GM19328 (cell line): ENCODE results near the gene MEF2D.

Source experiments
- ATAC-seq: cut with Tn5 transposase; IDR thresholded peaks from one replicate; pipeline ENCODE4 v1.9.1; 2021; ENCODE audit warnings: mild to moderate bottlenecking, moderate library complexity; ENCODE audit not compliant: unreplicated experiment

Gene MEF2D

DNA sequence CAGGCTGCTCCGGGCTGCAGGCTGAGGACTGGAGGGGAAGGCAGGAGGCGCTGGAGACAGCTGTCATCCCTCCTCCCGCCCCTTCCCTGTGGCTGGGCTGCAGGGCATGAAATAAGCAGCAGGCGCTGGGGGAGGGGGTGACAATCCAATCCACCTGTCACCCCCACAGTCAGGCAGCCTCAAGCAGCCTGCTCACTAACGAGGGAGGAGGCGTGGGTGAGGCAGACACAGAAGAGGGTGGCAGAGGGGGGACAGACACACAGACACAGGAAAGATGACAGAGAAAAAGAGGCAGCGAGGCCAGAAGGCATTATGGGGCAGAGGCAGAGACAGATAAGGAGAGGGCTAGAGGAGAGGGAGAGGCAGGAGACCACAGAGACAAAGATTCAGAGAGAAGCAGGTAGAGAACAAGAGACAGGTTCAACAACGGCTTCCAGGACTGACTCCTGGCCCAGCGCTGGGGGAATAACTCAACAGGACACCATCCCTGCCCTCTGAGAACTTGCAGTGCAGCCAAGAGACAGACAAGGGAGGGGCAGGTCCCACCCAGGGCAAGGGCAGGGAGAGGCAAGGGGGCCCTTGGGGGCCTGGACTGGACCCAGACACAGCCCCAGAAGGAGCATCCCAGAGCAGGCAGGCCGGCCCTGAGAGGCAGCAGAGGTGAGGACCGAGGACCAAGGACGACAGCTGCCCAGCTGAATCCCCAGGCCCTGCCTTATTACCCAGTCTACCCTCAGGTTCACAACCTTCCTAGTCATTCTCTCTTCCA is 11.2 kb downstream of the MEF2D start:
- no peak for ATAC-seq

GRCh38 chr1:156488566-156489165 is 11.9 kb downstream of the MEF2D start:
- peak; percentile 58 for ATAC-seq

GRCh38 chr1:156487862-156488261 is 12.7 kb downstream of the MEF2D start:
- ATAC-seq = no peak

DNA sequence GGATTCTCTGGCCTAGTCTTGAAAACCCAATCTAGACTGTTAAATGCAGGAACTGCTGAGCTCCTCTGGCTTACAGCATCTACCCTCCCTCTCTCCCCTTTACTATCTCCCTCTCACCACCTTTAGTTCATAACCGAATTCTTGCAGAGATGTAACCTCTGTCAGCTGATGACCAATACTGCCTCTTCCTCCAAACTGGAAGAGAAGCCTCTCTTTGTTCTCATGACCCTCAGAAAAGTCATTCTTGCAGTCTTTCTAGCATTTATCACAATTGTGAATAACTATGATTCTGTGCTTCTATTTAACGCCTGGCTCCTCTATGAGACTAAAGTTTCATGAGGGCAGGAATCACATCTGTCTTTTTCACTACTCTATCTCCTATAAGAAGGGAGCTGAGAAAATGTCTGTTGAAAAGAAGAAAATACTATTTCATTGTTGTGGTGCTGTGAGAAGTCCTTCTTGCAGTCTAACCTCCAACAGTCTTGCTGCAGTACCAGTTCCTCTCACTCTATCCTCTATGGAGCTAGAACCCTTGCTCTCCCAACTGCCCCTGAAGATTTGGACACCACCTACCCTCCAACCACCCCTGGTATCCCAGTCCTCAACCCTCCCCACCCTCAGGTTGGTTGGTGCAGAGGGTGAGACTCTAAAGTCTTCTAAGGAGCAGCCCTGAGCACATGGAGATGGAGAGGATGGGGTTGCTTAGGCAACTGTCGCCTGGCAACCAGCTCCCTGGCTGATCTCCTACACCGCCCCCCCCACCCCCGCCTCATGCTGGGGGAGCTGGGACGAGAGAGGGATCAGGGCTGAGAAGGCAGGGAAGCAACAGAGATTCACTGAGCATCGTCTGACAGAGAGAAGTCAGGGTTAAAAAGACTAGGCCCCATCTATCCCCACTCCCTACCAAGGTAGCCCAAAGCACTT is 13.9 kb downstream of the MEF2D start:
- no peak for ATAC-seq

- no peak for ATAC-seq
These were observed 14.6 kb downstream of the MEF2D start for GRCh38 chr1:156485984-156486383.

GRCh38 chr1:156484480-156485058 is 16.0 kb downstream of the MEF2D start:
- no peak for ATAC-seq

GRCh38 chr1:156483397-156483796 is 17.2 kb downstream of the MEF2D start:
- ATAC-seq = no peak

DNA sequence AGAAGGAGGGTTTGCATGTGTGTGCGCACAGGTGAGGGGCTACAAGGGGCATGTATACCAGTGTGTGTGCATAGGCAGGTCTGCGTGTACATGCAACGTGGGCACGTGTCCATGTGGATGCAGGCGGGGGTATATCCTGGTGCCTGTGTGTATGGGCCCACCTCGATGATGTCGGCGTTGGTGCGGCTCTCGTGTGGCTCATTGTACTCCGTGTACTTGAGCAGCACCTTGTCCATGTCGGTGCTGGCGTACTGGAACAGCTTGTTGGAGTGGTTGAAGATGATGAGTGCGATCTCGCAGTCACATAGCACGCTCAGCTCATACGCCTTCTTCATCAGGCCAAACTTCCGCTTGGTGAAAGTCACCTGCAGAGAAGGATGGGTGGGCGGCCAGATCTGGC is 18.3 kb downstream of the MEF2D start:
- no peak for ATAC-seq

DNA sequence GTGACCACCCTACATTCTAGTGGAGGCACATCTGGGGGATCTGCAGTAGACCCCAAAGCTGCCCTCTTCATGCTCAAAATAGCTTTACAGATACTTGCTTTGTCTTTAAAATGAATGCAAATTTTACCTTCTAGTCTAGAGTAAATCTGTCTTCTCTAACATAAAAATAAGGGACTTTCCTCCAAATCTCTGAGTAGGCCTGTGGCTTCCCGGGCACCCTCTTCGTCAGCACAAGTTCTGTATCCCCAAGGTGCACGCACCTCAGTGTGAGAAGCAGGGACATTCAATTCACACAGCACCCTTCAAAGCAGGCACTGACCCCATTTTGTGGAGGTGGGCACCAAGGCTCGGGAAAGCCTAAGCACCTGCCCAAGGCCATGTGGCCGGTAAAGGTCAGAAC is 19.0 kb downstream of the MEF2D start:
- ATAC-seq = no peak

DNA sequence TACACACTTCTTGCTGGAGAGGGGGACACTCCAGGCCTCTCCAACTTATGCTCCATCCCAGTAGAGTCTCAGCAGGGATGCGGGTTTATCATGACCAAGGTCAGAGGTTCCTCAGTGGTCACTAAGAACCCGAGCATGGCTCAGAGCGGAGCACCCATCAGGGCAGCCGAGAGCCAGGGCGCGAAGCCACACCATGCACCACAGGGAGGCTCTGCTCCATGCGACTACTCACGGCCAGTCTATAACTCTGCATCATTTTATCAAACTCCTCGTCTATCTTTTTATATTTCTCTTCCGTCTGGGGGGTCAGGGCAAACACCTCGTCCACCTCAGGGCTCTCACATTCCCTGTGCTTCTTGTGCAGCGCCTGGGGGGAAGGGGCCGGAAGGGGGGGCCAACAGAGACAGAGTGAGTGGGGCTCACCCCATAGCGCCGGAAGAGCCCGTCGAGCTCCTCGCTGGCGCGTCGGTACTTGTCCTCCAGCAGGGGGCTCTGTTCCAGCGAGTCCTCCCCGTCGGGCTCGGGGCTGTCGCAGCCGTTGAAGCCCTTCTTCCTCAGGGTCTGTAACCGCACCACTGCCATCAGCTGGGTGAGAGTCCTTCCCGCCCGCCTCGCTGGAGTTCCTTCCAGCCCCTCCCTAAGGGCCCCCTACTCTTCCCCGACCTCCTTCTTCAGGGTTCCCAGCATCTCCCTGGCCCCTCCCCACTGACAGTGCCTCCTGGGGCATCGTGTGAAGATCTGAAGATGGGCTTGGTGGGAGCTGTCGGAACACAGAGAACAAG is 20.0 kb downstream of the MEF2D start:
- no peak for ATAC-seq

GRCh38 chr1:156480016-156480370 is 20.6 kb downstream of the MEF2D start:
- ATAC-seq = no peak

DNA sequence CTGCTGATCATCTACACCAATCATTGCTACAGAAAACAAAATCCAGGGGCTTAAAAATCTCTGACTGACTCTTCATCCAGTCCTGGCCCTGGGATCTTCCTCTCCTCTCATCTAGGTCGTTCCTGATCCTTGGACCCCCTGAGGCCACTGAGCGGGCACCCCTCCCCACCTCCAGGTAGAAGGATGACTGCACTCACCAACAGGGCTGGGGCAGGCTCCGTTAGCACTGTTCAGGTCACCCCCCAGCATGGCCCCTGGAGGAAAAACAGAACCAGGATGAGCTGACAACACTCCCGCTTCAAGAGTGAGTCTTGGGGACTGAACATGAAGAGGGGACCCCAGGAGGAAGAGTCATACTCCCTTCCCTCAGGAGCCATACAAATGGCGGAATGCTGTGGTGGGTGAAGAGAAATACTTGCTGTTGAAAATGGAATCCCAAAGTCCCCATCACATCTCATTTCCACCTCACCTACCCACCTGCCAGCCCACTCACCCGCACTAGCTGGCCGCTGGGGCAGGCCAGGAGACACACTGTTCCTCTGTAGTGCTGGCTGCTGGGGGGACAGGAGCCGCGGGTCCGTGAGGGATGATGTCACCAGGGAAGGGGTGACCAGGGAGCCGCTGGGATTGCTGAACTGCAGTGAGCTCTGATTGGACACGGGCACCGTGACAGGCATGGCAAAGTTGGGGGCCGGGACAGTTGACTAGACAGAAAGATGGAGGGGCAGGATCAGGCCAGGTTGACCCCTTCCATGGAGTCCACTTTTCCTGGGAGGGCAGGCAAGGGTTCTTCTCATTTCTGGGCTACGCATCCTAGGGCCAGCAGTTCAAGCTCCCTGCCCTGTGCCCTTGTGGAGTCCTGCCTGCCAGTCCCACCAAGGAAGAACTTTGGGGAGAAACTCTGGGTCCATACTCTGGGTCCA is 21.2 kb downstream of the MEF2D start:
- no peak for ATAC-seq

DNA sequence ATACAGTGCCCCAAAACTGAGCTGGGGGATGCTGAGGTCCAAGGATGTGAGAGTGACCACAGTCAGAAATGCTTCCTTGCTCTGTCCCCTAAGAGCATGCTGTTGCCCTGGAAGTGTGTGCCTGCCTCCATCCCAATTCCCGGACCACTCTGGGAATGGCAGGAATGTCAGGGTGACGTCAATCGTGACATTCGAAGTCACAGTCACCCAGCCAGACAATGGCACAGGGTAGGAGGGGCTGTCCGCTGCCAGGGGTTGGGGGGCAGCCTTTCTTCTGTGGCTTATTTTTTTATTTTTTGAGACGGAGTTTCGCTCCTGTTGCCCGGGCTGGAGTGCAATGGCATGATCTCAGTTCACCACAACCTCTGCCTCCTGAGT is 22.3 kb downstream of the MEF2D start:
- ATAC-seq = no peak

DNA sequence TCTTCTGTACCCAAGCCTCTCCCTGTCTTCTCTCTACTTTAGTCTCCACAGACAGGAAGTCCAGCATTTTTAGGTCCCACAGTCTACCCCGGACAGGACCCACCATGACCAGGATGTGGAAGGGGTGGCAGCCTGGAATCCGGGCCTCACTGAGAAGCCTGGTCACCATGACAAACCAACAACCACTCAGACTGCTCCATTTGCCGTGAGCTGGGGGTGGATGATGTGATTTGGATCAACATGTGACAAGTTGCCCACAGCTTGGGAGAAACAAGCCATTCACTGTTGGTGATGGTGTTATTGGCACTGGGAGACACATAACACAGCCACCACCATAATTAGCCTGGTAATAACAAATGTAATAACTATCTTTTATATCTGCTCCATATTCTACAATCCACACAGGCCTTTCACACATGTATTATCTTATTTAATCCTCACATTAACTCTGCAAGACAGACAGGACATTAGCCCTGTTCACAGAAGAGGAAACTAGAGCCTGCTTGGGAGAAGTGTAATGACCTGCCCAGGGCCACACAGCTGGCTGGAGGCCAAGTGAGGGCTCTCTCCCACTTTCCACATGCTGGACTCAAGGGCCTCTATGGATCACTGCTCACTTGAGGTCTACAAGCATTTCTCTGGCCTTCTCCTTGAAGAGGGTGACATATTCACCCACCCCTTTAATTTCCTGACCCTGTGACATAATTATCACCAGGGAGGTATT is 22.9 kb downstream of the MEF2D start:
- ATAC-seq = no peak

- no peak for ATAC-seq
These were observed 23.9 kb downstream of the MEF2D start for GRCh38 chr1:156476501-156477298.

GRCh38 chr1:156475568-156476500 is 24.7 kb downstream of the MEF2D start:
- no peak for ATAC-seq

- no peak for ATAC-seq
These were observed 25.6 kb downstream of the MEF2D start for GRCh38 chr1:156474966-156475365.
